HG03280 (cell line): Measurements from ENCODE around the gene OSTC.

Source experiments
- ATAC-seq: cut with Tn5 transposase; IDR thresholded peaks from one replicate; pipeline ENCODE4 v1.9.1; 2021; ENCODE audit warnings: mild to moderate bottlenecking, moderate library complexity; ENCODE audit not compliant: unreplicated experiment

The OSTC gene

DNA sequence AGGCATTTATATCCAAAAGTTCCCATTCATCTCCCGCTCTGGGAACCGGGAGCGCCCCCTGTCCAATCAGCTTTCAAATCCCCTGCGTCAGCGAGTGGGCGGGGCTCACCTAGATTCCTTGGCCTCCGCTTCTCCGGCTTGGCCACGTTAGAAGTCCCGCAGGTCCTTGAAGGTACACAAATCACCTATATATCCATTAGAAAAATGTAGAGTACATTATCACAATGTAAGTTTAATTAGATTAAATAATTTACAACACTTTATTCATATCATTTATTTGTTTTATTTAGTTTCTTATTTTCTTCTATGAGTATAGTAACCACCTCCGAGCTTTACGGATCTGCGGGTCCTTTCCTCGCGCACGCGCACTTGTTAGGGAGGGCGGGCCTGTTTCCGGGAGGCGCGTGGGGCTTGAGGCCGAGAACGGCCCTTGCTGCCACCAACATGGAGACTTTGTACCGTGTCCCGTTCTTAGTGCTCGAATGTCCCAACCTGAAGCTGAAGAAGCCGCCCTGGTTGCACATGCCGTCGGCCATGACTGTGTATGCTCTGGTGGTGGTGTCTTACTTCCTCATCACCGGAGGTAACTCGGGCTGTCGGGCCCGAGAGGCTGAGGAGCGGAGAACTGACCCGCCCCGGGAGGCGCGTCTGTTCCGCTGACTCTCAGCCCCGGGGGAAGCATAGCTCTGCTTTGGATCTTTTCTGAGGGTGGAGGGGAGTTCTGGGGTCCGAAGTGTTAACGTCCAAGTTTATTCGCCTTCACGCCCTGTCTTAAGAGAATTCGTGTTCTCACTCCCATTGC is at the start of gene OSTC:
Gene OSTC (plus strand): TSS at position 388 of the 802 bp plus-strand sequence. CDS start 57 bp downstream, at position 445.
- peak; percentile 89 for ATAC-seq

GRCh38 chr4:108601106-108601505 is 49.3 kb upstream of the OSTC start:
- ATAC-seq = no peak

GRCh38 chr4:108601532-108601931 is 48.9 kb upstream of the OSTC start:
- no peak for ATAC-seq

GRCh38 chr4:108602163-108602562 is 48.2 kb upstream of the OSTC start:
- ATAC-seq = no peak

DNA sequence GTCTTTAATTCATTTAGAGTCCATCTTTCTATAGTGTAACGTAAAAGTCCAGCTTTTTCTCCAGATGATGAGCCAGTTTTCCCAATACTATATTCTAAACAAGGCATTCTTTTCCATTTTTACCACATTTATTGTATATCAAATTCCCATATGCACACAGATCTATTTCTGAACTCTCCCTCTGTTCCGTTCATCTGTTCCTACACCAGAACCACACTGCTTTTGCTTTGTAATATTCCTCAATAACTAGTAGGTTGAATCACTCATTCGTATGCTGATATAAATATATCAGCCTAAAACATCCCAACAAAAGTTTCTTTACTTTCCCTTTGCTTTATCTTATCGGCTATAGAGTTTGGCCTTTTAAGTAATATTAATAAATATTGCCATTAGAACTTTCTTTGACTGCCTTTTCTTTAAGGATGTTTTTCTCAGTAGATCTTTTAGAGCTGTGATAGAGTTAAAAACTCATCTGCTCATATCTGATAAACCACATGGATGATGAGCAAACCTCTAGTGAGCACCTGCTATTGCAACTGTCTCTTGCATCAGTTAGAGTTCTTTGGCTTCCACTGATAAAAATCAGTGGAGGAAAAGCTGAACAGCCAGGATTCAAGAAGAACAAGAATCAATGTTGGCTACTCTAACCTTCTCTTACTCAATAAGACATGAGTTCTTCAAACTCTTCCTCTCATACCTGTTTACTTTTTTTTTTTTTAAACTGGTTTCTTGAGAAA is 43.2 kb upstream of the OSTC start:
- ATAC-seq = no peak

- no peak for ATAC-seq
Measured at GRCh38 chr4:108611365-108611764, 39.0 kb upstream of the OSTC start.

- no peak for ATAC-seq
Measured at GRCh38 chr4:108612365-108612764, 38.0 kb upstream of the OSTC start.

DNA sequence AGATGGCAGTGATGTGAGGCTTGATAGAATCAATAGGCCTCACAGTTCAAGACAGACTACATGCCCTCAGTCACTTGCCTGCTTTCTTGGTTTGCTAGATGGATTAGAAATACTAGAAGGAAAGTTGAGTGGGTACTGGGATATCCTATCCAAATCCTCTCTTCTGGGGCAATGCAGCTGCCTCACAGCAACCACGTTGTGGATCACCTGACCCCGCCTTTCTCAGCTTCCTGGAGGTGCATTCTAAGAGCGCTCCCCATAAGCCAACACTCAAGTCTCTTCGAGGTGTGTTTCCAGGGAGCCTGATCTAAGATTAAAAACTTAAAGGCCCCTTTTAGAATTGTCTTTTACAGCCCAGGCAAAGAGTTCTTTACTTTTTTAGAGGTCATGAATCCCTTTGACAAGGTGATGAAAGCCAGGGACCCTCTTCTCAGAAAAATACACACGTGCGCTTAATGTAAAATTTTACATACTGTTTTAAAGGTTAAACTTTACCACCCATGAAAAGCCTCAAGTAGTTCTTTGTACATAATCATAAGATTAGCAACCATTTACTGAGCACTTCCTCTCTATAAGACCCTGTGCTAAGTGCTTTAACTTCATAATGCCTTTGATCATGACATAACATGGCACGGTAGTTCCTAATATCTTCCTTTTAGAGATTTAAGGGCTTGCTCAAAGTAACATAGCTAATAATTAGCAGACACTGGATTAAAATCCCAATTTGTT is 30.9 kb upstream of the OSTC start:
- ATAC-seq = peak; percentile 1

DNA sequence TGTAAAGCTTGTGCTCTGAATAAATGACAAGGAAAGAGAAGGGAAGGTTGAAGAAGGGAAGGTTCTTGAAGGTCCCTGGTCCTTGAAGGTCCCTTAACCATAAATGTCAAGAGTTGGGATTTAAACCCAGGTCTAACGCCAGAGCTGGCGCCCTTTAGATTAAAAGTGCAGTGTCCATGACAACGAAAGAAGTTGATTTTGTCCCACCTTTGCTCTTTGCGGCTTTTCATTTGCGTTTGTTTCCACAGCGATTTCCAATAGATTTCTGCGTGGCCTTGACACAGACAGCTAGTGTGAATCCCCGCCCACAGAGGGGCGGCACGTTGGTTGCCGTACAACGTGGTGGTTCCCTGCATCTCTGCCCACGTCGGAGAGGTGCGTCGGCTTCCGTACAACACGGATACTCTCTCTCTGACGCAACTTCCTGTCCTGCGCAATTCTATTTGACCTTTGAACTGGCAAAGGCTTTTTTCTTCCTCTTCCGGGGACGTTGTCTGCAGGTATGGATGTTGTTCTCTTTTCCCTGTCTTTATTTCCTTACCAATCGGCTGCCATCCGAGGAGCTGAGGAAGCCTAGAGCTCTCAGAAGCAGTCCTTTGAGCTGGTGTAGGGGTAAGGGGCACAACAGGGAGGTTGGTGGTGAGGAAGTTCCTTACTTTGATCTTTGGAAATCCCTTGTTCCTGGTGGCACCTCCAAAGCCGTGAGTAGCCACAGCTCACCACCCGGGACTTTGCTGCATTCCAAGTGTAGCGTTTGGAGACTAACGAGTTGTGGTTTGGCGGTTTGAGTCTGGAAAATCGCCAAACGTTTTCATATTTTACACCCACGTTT is 30.1 kb upstream of the OSTC start, which contains the start of gene RPL34:
Gene RPL34 (plus strand): TSS at position 476 of the 832 bp plus-strand sequence. CDS start 1,384 bp downstream, outside the sequence.
- peak; percentile 100 for ATAC-seq

- peak; percentile 16 for ATAC-seq
Measured at GRCh38 chr4:108620933-108621905, 29.2 kb upstream of the OSTC start.

DNA sequence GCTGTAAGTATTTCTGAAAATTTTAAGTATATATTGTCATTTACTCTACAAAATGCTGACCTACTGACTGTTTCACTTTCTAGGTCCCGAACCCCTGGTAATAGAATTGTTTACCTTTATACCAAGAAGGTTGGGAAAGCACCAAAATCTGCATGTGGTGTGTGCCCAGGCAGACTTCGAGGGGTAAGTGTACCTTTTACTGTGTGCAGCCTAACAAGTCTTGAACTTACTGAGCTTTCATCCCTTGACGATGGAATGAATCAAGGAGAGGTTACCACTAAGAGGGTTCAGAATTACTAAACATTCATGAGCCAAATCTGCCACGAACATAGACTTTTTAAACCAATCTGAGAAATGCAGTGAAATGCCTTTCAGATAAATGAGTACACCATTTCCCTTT is 28.4 kb upstream of the OSTC start:
- ATAC-seq = no peak

- no peak for ATAC-seq
Measured at GRCh38 chr4:108622828-108623227, 27.6 kb upstream of the OSTC start.

DNA sequence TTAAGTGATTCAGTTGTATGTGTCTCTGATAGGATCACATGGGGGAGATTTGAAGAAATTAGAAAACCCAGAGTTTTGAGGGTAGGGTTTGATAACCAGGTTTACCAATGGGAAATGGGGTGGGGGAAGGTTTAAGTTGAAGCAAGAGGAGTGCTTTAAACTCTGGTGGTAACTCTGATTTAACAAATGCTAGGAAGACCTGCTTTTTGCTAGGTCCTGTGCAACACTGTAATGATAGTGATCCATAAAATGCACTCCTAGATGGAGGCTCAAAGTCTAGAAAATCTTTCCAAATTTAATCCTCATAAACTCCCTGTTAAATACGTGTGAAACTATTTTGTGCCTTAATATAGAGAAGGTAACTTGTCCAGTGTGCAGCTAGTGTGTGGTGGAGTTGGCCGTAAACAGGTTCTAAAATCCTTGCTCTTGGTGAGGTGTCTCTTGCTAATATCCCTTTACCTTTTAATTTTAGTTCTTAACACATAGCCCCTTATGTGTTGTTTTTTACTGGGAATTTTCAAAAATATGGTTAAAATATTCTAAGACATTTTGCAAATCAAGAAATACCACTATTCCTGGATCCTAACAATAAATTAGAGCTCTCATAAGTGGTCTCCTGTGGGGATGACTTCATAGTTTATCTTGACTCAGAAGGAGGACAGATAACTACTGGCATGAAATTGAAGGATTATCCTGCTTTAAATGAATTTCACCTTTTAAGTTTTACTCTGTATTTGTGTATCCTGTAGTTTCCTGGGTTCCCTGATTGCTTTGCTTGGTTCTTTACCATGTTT is 25.9 kb upstream of the OSTC start:
- ATAC-seq = no peak

GRCh38 chr4:108626056-108626455 is 24.3 kb upstream of the OSTC start:
- ATAC-seq = no peak

DNA sequence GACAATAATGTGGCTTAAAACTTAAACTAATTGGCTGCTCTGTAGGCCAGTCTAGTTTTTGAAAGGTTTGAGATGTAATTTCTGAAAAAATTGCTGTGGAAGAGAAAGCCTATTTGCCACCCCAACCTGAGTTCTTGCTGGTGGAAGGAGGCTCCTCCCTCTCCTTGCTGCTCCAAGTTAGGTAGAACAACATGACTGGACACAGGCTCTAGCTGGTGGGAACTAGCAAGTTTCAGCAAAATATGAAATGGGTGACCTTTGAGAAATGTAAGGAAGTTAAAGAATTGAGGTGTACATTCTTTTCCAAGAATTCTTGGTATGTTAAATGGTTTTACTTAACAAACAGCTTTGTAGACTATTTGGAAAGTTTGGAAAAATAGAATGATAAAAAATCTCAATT is 22.0 kb upstream of the OSTC start:
- no peak for ATAC-seq

- no peak for ATAC-seq
Measured at GRCh38 chr4:108635070-108635655, 15.2 kb upstream of the OSTC start.

DNA sequence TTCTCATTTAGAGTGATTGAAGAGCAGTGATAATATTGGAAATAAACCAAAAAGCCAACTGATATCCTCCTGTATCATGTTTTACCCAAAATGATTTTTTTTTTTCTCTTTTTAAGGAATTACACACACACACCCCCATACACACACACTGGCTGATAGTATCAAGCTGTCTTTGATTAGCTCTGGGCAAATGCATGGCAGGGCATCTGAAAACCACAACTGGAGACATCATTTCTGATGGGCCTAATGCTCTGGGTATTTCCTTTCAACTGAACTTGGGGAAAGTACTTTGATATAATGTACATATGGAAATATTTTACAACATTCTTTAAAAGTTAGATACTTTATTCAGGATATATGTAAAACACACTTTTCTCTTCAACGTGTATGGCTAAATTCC is 14.2 kb upstream of the OSTC start:
- ATAC-seq = no peak

DNA sequence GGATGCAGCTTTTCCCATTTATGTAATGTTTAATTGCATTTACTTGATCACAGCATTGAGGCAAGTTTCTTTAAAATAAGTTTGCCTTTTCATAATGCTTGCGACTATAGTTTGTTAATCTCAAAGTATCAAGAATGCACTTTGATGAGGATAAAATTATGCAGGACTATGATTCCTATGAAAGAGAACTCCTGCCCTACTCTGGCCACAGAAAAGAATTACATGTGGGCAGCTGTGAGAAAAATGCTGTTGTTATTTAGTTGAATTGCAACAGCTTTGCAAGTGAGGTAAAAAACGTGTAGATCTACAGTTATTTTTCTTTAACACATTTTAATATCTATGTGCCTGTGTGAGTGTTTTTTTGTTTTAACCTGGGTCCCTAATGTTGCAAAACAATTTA is 12.5 kb upstream of the OSTC start:
- ATAC-seq = no peak
